Mononuclear cell (primary cell): ENCODE data around the gene GPS2. TPM values are rescaled to one million over a fixed set of nuclear protein-coding genes. Genes with fewer than 3 reads are reported as not detected.
A peak's percentile ranks its signal among the peaks of the same experiment; 100 is the strongest.

Experiments used
- H3K27me3 ChIP-seq: 2 replicates; pipeline ENCODE4 v1.6.0; 2011; ENCODE audit warnings: low read length, control low read depth; ENCODE audit not compliant: insufficient read depth
- H3K4me1 ChIP-seq: 2 replicates; pipeline ENCODE4 v1.5.1; 2011; ENCODE audit warnings: mild to moderate bottlenecking, low read length, control low read depth; ENCODE audit not compliant: insufficient read depth
- H3K4me3 ChIP-seq: 2 replicates; pipeline ENCODE4 v1.5.1; 2011; ENCODE audit warnings: mild to moderate bottlenecking, low read length, moderate library complexity
- H3K9me3 ChIP-seq: 2 replicates; pipeline ENCODE4 v1.5.1; 2011; ENCODE audit warnings: low read depth, mild to moderate bottlenecking, control low read depth, low read length
- total RNA-seq: library from RNA; depleted of rRNA; stranded (reverse); fragments of >200 nt; gene quantifications from one replicate; pipeline ENCODE4 v1.2.3, GENCODE V29; 2012

GPS2 gene, protein sequence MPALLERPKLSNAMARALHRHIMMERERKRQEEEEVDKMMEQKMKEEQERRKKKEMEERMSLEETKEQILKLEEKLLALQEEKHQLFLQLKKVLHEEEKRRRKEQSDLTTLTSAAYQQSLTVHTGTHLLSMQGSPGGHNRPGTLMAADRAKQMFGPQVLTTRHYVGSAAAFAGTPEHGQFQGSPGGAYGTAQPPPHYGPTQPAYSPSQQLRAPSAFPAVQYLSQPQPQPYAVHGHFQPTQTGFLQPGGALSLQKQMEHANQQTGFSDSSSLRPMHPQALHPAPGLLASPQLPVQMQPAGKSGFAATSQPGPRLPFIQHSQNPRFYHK
- total RNA-seq: 65.9 TPM

DNA sequence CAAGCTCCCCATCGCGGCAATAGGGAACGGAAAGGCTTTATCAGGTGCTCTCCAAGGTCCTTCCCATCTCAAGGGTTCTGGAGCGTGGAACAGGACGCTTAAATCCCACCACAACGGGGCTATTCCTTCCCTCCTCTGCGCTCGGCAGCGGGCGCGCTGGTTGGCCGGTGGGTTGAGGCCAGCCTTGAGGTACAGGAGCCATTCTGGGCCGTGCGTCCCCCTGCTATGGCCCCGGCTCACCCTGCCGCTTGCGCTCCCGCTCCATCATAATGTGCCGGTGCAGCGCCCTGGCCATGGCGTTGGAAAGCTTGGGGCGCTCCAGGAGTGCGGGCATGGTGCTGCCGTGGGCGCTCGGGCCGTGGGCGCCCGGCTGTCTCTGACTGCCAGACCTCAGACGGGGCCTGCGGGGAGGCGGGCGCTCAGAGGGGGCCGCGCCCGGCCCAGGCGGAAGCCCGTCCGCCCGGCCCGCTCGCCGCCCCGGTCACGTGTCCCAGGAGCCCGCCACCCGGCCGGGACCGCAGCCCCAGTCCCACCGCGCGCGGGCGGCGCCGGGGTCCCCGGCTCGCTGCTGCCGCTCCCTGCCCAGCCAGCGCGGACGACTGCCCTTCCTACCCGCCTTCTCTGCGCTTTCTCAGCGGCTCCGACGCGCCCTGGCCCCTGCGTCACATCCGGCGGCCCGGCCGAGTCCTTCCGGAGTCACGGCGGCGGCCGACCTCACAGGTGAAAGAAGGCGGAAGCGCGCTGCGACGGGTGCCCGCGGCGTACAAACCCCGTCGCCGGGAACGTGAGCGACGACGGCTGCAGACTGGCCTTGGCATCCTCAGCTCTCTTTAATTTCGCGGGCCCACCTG, at the start of gene GPS2:
GPS2 (minus strand) TSS at position 642 of the 851 bp plus-strand sequence; CDS start at position 334, 308 bp downstream.
- no peaks in the 10 kb centered on the region for H3K27me3 ChIP-seq
- peak within 1 kb of the TSS; percentile 76 for H3K4me3 ChIP-seq
- peaks cover 53% of the 10 kb centered on the region for H3K4me1 ChIP-seq
- no peaks in the 10 kb centered on the region for H3K9me3 ChIP-seq

DNA sequence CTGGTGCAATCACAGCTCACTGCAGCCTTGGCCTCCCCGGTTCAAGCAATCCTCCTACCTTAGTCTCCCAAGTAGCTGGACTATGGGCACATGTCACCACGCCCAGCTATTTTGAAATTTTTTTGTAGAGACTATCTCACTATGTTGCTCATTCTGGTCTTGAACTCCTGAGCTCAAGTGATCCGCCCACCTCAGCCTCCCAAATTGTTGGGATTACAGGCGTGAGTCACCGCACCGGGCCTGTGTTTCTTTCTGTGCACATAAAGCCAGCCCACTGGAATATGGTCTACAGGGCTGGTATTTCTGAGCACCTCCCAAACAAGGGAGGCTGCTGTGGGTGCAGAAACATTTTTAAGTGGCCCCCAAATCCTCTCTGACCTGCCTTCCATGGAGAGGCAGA, 48.2 kb upstream of the GPS2 start:
- Histone ChIP-seq H3K4me3 (no peak overlapping the region), H3K27me3 (no peaks in the 10 kb centered on the region)

DNA sequence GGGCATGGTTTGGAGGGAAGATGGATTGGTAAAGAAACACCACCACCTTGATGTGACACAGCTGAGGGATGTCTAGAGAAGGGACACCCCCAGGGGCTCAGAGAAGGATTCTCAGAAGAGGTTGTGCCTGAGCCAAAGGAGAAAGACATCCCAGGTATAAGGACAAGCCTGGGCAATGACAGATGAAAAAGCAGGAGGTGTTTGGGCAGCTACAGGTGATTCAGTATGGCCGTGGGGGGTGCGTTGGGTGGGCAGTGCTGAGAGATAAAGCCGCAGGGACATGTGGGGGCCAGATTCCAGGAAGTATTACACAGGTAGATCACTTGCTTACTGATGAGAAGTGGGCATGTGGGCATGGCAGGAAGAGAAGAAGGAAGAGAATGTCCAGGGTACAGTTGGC, 46.7 kb upstream of the GPS2 start:
- Histone ChIP-seq H3K9me3 (no peaks in the 10 kb centered on the region), H3K27me3 (no peaks in the 10 kb centered on the region), H3K4me1 (no peaks in the 10 kb centered on the region), H3K4me3 (no peak overlapping the region)

More for the DNA sequence above, 48.2 kb upstream of the GPS2 start:
- no peaks in the 10 kb centered on the region for H3K4me1 ChIP-seq
- H3K9me3 ChIP-seq: no peaks in the 10 kb centered on the region

DNA sequence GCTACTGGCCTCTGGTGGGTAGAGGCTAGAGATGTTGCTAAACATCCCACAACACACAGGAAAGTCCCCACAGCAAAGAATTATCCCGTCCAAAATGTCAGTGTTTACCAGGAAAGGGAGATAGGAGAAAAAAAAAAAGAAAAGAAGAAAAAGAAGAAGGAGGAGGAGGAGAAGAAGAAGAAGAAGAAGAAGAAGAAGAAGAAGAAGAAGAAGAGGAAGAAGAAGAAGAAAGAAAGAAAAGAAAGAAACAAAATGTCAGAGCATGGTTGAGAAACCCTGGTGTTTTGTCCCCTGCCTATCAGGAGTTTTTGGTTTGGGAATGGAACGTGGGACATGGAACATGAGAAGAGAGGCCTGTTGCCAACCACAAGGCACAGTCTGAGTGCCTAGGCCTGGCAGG, 42.2 kb upstream of the GPS2 start:
- Histone ChIP-seq H3K4me3 (no peak overlapping the region), H3K9me3 (no peaks in the 10 kb centered on the region), H3K4me1 (peaks cover 24% of the 10 kb centered on the region), H3K27me3 (no peaks in the 10 kb centered on the region)

DNA sequence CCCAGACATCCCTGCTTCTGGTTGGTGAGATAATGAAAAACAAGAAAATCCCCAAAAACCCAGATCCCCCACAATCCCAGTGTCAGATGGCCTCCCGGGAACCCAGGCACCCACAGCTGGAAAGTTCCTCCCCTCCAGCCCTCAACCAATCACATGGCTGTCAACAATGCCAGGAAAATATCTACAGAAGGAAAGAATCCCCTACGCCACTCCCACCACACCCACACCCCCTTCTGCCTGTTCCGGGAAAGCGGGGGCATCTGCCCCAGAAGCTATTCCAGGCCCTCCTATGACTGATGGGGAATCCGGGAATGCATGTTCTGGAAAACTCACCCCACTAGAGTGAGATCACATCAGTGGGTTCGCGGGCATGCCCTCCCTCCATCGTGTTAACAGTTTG, 41.6 kb upstream of the GPS2 start:
- Histone ChIP-seq H3K4me3 (no peak overlapping the region), H3K4me1 (peaks cover 28% of the 10 kb centered on the region), H3K27me3 (no peaks in the 10 kb centered on the region), H3K9me3 (no peaks in the 10 kb centered on the region)

DNA sequence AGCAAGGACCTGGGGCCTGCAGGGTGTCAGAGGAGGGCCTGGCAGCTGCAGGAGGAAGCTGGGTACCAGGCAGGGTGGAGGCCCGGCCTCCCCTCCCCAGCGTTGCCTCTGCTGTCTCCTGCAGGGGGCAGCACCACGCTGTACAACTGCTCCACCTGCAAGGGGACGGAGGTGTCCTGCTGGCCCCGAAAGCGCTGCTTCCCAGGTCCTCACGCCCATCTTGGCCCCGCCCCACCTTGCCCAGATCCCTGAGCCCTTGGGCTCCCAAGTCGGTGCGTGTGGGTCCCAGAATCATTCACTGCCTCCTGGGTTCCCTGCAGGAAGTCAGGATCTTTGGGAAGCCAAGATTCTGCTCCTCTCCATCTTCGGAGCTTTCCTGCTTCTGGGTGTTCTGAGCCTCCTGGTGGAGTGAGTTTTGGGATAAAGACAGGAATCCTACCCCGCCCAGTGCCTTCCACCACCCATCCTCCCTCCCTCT, 41.0 kb upstream of the GPS2 start:
- Histone ChIP-seq H3K9me3 (no peaks in the 10 kb centered on the region), H3K4me3 (no peak overlapping the region), H3K27me3 (no peaks in the 10 kb centered on the region), H3K4me1 (peaks cover 31% of the 10 kb centered on the region)

DNA sequence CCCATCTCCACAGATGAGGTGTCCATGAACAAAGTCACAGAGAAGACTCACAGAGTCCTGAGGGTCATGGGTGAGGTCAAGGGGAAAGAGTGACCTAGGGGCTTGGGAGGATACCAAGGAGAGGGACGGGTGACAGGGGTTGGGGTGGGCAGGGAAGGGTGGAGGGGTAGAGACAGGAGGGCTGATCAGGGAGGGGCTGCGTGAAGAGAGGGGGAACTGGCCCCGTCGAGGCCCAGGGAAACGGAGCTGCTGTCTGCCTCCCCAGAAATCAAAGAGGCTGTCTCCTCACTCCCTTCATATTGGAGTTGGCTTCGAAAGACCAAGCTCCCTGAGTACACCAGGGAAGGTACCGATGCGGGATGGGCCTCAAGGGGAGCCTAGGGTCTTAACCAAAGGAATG, 40.4 kb upstream of the GPS2 start:
- Histone ChIP-seq H3K27me3 (no peaks in the 10 kb centered on the region), H3K4me1 (peaks cover 37% of the 10 kb centered on the region), H3K4me3 (no peak overlapping the region), H3K9me3 (no peaks in the 10 kb centered on the region)

DNA sequence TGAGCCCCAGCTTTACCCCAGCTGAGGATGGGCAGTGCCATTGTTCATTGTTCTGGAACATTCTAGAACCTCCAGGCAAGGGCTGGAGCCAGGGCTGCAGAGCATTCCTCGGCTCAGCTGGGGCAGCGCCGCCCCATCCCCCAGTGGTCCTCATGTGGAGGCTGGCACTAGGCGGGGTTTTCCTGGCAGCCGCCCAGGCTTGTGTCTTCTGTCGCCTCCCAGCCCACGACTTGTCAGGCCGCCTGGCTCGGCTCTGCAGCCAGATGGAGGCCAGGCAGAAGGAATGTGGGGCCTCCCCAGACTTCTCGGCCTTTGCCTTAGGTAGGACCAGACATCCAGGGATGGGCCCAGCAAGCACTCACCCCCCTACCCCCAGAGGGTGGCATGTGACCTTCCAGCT, 39.9 kb upstream of the GPS2 start, which contains the start of gene TMEM95:
TMEM95 (plus strand) TSS at position 104 of the 400 bp plus-strand sequence; CDS start at position 153, 49 bp downstream.
- H3K9me3 ChIP-seq: no peaks in the 10 kb centered on the region
- H3K27me3 ChIP-seq: no peaks in the 10 kb centered on the region
- no peak within 1 kb of the TSS for H3K4me3 ChIP-seq
- peaks cover 40% of the 10 kb centered on the region for H3K4me1 ChIP-seq

DNA sequence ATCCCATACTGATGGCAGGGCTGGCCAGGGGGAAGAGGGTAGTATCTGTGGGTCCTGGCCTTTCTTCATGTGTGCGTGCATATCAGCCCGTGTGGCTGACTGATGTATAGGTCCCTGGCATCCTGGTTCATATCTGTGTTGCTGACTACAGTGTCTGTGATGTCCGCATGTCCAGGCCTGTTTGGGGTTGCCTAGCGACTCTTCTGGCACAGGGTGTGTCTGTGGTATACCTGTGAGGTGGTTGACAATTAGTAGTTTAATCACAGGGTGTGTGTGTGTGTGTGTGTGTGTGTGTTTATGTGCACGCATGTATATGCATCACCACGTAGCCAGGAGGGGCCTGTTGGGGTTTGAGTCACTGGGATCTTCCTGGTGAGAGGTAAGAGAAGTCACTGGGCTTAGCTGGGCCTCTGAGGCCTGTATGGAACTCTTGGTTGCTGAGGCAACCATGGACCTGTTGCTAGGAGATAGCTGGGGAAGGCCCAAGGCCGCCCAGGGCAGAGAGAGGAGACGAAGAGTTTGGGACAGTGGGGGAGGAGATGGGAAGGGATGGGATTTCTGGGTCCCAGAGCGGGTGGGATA, 39.2 kb upstream of the GPS2 start:
- H3K4me1 ChIP-seq: peaks cover 40% of the 10 kb centered on the region
- H3K9me3 ChIP-seq: no peaks in the 10 kb centered on the region
- no peak overlapping the region for H3K4me3 ChIP-seq
- H3K27me3 ChIP-seq: no peaks in the 10 kb centered on the region

DNA sequence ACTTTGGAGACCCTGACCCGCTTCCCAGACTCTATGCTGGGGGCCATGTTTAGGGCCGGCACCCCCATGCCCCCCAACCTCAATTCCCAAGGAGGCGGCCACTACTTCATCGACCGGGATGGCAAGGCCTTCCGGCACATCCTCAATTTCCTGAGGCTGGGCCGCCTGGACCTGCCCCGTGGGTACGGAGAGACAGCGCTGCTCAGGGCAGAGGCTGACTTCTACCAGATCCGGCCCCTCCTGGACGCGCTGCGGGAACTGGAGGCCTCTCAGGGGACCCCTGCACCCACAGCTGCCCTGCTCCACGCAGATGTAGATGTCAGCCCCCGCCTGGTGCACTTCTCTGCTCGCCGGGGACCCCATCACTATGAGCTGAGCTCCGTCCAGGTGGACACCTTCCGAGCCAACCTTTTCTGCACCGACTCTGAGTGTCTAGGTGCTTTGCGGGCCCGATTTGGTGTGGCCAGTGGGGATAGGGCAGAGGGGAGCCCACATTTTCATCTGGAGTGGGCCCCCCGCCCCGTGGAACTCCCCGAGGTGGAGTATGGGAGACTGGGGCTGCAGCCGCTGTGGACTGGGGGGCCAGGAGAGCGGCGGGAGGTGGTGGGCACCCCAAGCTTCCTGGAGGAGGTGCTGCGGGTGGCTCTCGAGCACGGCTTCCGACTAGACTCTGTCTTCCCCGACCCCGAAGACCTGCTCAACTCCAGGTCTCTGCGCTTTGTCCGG, 37.9 kb upstream of the GPS2 start:
- Histone ChIP-seq H3K27me3 (no peaks in the 10 kb centered on the region), H3K4me3 (no peak overlapping the region), H3K9me3 (no peaks in the 10 kb centered on the region), H3K4me1 (peaks cover 40% of the 10 kb centered on the region)

DNA sequence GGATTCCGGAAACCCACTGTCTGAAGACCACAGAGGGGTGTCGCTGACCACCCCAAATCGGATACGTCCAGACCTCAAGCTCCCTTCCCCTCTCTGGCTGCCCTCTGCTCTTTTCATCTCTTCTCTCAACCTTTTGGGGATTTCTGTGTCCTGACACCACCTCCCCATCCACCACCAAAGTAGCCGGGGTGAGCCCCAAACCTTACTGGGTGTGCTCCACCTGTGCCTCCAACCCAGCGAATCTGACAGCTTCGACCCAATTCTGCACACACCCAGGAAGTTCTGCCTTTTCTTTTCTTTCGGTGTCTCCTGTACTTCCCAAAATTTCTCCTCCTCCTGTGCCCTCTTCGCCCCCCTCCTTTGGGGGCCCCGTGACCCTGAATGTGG, 37.3 kb upstream of the GPS2 start:
- H3K27me3 ChIP-seq: no peaks in the 10 kb centered on the region
- H3K9me3 ChIP-seq: no peaks in the 10 kb centered on the region
- peaks cover 40% of the 10 kb centered on the region for H3K4me1 ChIP-seq
- peak overlapping the region; percentile 59 for H3K4me3 ChIP-seq

DNA sequence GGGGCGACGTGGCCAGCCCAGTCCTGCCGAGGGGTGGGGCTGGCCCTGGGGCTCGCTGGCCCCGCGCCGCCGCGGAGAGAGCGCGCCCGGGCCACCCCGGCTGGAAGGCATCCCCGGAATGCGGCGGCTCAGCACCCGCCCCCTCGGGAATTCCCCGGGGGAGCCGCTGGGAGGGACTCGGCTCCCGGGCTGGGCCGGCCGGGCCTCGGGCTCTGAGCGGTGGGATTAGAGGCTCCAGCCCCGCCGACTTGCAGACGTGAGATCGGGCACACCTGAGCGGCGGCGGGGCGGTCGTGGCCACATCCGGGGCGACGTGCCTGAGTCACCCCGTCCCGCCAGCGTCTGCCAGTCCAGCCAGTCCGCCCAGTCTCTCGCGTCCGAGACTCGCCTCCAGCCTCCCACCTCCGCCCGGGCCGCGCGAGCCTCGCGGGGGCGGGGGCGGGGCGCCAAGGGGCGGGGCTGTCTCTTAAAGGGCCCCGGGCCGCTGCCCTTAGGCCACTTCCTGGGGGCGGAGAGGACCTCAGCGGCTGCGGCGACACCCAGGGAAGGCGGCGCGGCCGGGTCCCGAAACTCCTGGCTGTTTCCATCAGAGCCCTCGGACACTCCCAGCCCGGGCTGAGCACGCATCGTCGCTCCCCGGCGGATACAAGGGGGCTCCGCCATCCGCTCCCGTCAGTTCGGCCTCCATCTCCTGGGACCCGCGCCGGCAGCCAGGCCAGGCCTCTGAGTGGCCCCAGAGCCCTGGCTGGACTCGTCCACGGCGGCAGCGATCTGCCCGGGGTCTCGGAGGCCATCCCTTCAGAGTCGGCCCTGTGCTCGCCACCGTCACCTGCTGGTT, 36.7 kb upstream of the GPS2 start, which contains the start of gene KCTD11:
KCTD11 (plus strand) TSS at position 498 of the 838 bp plus-strand sequence.
- peaks cover 40% of the 10 kb centered on the region for H3K4me1 ChIP-seq
- no peaks in the 10 kb centered on the region for H3K27me3 ChIP-seq
- H3K9me3 ChIP-seq: no peaks in the 10 kb centered on the region
- H3K4me3 ChIP-seq: peak within 1 kb of the TSS; percentile 59

DNA sequence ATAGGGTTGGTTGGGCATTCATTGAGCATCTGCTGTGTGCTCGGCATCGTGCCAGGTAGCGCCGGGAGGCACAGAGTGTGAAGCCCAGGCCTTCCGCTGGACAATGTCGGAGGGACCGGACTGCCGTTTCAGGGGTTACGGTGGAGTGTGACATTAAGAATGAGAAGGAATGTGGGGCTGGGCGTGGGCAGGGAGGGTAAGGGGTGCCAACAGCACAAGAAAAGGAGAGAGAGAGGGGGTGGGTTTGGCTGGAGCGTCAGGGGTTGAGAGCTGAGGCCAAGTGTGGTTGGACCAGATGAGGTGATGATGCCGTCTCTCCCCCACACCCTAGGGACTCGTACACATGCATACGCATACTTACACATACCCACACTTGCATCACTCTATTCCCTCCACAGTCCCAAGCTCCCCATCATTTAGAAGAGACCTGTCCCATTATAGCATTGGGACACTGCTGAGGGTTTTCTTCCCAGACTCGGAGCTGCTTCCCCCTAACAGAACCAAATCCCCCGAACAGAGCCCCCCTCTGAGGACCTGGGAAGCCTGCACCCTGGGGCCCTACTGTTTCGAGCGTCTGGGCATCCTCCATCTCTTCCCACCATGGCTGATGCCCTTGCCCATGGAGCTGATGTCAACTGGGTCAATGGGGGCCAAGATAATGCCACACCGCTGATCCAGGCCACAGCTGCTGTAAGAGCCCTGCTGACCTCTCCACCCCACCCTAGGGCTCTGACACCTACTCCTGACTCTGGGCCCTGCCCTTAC, 33.5 kb upstream of the GPS2 start:
- Histone ChIP-seq H3K4me3 (no peak overlapping the region), H3K9me3 (no peaks in the 10 kb centered on the region), H3K4me1 (peaks cover 29% of the 10 kb centered on the region), H3K27me3 (no peaks in the 10 kb centered on the region)
